ENCODE data around the gene ULK1.
A peak's percentile ranks its signal among the peaks of the same experiment; 100 is the strongest.

Gene ULK1

DNA sequence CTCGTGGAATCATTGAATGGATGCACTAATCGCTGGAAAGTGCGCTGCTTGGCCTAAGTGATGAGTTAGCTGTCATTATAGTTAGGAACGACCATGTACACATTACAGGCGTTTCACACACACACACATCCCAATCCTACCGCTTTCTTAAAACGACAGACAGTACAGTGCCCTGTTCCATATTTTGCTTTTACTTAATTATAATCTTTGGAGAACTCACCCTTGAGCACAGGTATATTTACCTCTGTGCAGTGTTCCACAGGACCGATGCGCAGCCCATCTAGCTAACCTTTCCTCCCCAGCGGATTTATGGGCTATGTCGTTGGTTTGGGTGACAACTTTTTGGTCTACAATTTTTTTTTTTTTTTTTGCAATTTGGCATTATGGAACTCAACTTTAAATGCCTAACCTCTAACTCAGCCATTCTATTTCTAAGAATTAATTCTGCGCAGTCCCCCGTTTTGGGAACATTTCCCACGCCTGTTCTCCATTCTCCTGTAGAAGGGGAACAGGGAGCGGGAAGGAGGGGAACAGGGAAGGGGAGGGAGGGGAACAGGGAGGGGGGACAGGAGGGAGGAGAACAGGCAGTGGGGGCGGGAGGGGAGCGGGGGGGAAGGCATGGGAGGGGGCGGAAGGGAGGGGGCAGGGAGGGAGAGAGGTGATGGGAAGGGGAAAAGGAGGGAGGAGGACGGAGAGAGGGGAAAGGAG is 663 bp upstream of the ULK1 start:
- no peak for DNase-seq

DNA sequence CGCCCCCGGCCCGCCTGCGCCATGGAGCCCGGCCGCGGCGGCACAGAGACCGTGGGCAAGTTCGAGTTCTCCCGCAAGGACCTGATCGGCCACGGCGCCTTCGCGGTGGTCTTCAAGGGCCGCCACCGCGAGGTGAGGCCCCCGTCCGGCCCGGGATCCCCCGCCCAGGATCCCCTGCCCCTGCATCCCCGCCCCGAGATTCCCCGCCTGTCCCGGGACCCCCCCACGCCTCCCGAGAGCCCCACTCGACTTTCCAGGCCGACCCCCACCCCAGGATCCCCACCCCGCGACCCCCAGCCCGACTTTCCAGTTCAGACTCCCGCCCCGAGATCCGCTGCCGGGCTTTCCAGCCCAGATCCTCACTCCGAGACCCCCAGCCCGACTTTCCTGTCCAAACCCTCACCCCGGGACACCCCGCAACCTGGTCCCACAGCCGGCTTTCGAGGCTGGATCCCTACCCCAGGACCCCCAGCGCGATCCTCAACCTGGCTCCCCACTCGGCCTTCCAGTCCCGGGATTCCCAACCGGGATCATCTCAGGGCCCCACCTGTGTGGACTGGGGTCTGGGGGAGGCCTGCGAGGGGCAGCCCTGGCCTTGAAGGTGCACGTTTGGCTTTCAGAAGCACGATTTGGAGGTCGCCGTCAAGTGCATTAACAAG is 688 bp downstream of the ULK1 start:
- DNase-seq = no peak

DNA sequence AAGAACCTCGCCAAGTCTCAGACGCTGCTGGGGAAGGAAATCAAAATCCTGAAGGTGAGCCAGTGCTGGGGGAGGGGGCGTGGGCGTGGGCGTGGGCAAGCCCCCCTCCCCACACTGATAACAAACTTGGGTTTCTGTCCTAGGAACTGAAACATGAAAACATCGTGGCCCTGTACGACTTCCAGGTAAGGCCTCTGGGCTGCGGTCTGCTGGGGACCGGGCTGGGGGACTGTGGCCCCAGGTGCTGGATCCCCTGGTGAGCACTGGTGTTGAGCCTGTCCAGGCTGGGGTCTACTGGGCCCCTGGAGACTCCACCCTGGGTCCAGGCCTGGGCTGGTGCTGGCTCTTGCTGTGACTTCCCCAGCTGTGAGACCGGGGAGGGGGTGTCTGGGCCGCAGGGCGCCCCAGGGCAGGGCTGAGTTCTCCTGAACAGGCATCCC is 1.2 kb downstream of the ULK1 start:
- no peak for DNase-seq

- DNase-seq = peak; percentile 40
Observed at GRCh38 chr12:131896080-131896810, 1.8 kb downstream of the ULK1 start.

- DNase-seq = no peak
Observed at GRCh38 chr12:131896811-131897270, 2.4 kb downstream of the ULK1 start.

DNA sequence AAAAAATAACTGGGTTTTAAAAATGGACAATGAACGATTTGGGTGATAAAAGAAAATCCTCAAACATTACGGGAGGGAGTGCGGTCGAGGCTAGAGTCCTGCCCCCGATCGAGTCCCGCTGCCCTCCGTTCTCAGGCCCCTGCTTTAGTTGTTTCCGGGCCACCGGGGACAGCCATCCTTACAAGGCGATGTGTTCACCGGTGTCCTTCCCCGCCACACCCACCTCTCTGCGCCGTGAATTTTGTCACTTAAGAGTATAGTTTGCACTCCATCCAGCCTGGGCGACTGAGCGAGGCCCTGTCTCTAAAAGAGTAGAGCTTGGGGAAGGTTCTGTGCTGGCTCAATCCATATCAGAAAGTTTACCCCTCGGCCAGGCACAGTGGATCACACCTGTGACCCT is 2.9 kb downstream of the ULK1 start:
- no peak for DNase-seq

DNA sequence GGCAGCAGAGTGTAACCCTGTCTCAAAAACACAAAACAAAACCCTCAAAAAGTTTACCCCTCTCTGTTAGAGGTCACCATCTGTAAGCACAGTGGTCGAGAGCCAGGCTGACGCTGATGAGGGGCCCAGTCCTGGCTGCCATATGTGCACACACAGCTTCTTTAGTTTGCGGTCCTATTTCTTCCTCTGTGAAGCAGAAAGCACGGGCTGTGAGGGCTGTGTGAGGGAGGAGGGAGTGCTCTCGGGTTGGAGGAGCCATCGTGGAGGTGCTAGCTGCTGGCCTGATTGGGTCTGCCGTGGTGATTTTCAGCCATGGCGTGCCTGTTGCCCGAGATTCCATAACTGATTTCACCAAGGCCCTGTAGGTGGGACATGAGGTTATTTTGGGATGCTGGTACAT is 3.5 kb downstream of the ULK1 start:
- DNase-seq = no peak

- DNase-seq = no peak
Observed at GRCh38 chr12:131900397-131900796, 6.0 kb downstream of the ULK1 start.

GRCh38 chr12:131901431-131902331 is 7.3 kb downstream of the ULK1 start:
- DNase-seq = no peak

DNA sequence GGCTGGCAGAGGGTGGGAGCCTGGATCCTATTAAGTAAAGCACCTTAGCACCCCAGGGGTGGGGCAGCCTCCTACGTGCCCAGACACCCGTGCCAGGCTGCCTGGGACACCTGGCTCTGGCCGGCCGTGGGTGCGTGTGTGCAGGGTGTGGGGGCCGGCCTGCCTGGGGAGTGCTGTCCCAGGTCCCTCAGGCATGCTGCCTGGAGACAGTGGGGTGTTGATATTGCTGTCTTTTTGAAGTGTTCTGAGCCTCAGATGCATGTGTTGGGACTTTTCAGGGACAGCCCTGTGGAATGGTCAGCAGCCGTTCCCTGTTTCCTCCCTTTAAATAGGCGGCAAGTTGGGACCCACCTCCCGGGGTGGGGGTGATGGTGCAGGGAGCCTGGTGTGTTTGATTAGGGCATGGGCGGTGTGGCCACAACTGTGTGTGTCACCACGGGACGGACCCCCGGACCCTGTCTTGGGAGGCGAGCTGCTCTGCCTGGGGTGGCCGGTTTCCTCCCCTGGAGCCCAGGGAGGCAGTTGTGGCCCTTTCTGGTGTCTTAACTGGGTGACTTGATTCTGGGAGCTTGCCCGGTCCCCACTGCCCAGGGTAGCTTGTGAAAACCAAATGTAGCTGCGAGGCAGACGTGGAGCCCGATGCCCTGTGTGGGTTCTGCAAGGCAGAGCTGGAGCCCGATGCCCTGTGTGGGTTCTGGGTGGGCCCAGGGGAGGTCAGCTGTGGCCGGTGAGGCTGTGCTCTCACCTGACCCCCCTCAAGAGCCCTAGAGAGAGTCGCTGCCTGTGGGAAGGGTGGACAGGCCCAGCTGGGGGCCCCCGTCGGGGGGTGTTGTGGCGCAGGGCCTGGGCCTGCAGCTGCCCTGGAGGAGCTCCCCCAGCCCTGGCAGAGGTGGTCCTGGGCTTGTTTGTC is 8.2 kb downstream of the ULK1 start:
- no peak for DNase-seq

DNA sequence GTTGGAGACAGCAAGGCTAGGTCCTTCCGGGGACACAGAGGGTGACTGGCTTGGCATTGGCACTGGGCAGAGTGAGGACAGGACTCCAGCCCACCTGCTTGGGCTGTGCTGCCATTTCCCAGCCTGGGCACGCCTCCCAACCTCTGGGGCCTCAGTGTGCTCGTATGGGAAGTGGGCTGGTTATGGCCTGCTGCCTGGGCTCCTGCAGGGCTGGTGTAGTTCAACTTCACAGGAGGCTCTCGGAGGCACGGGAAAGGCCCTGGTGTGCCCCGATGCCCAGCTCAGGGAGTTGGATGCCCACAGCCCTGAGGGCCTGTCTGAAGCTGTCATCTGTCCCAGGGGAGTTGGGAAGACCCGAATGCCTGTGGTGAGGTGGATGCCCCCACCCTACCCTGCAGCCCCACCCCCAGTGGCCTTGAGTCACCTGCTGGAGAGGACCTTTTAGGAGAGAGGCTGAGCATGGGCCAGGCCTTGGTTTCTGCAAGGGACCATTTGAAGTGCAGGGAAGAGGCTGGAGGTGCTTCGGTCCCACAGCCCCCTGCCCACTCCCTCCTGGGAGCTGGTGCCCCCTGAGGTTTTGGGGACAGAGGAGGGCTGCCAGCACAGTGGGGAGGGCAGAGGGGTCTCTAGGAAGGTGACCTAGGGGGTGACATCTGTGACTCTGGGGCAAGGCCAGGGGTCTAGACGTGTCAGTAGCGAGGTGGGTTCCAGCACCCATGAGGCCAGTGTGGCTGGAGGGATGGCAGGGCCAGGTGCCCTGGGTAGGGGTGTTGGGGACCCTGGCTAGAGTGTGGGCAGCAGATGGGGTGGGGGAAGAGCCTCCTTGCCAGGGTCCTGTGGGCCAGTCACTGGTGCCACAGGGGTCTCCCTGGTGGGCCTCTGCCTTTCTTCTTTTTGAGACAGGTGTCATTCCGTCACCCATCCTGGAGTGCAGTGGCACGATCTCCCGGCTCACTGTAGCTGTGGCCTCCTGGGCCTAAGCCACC is 9.1 kb downstream of the ULK1 start:
- no peak for DNase-seq

- no peak for DNase-seq
Observed at GRCh38 chr12:131904346-131904745, 9.9 kb downstream of the ULK1 start.

- no peak for DNase-seq
Observed at GRCh38 chr12:131905081-131905629, 10.7 kb downstream of the ULK1 start.

GRCh38 chr12:131905630-131906091 is 11.2 kb downstream of the ULK1 start:
- no peak for DNase-seq

DNA sequence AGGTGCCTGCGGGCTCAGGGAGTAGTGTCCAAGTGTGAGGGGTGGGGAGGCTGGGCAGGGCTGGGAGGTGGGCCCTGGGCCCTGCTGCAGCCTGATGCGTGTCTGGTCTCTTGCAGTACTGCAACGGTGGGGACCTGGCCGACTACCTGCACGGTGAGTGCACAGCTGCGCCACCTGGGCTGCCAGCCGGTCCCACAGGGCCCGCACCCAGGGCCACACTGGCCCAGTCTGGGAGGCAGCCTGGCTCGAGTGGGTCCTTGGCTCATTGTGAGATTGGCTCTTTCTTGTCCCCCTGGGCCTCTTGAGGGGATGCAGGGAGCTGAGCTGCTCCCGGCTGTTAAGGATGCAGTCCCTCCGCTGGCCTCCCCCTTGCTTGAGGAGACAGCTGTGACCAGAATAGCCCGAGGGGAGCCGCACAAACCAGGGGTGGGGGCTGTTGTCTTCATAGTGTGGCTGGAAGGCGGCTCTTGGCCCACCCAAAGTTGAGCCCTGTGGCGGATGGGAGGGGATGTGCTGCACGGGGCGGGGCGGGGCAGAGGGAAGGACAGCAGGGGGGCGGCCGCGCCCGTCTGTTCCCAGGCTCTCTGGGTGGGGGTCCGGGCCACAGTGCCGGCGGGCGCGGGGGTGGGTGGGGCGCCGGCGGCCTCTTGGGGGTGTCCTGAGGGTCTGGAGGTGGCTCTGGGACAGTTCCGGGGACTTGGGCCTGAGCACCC is 13.1 kb downstream of the ULK1 start:
- DNase-seq = no peak

GRCh38 chr12:131908092-131909080 is 14.0 kb downstream of the ULK1 start:
- DNase-seq = no peak

DNA sequence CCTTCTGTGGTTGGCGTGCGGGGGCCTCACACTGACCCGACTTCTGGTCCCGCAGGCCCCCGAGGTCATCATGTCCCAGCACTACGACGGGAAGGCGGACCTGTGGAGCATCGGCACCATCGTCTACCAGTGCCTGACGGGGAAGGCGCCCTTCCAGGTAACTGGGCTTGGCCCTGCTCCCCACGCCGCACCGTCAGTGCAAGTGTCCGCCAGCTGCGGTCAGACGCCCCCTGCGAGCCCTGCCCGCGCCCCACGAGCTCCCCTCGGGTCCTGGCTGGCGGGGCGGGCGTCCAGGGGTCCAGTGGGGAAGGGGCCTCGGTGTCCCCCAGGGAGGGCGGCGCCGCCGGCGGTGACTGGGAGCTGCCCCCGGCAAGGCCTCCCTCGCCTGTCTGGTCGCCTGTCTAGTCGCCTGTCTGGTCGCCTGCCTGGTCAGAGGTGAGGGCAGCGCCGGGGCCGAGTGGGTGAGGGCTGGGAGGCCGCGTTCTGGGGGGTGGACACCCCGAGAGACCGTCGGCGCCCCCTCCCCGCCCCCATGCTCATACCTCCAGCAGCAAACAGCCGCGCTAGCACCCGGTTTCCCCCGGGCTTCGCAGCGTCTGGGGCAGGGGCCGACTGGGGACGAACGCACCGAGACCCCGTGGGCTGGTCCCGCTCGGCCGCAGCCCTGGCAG is 14.8 kb downstream of the ULK1 start:
- DNase-seq = no peak
